Measurements from ENCODE around the gene AURKAIP1.
A peak's percentile ranks its signal among the peaks of the same experiment; 100 is the strongest.
"Not testable (repeated sequence)": the region's sequence is repeated elsewhere in the genome, so short reads cannot be mapped to it uniquely, and the experiment has no call there.

The AURKAIP1 gene

DNA sequence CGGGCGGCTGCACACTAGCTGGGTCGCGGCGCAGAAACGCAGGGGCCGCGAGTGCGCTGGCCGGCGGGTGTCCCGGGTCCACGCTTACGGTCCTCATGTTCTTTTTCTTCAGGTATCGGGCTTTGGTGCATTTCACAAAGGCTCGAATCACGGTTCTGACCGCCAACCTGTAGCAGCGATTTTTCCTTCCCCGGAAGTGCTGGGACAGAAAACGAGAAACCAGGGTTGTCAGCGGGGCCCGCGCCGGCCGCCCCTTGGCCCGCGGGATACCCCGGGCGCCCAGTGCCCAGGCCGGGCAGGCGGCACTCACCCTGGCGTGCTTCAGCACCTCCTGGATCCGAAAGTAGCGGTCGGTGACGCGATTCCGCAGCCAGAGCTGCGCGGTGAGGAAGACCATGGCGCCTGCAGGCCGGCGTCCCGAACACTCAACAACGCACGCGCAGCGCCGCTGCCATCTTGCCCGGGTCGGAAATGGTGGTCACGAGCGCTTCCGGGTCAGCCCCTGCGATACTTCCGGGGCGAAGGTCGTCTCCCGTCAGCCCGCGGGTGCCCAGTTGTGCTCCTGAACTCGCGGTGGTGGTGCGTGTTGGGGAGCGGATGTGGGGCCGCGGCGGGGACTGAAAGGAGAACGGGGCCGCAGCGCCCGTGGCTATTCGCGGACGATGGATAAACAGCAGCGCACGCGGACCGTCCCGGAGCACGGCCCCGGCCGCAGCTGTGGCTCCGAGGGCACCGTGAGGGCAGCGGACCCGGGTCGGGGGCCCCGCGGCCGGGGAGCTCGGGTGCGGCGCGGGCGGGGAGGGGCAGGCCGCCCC is 32.0 kb upstream of the AURKAIP1 start, which contains the start of gene MRPL20:
Gene MRPL20, minus strand, starts transcription at position 473 of the 815 bp plus-strand sequence. Its CDS starts 76 bp downstream, at position 397.
- DNase-seq (ENCODE audit: low spot score) = peak; percentile 93

DNA sequence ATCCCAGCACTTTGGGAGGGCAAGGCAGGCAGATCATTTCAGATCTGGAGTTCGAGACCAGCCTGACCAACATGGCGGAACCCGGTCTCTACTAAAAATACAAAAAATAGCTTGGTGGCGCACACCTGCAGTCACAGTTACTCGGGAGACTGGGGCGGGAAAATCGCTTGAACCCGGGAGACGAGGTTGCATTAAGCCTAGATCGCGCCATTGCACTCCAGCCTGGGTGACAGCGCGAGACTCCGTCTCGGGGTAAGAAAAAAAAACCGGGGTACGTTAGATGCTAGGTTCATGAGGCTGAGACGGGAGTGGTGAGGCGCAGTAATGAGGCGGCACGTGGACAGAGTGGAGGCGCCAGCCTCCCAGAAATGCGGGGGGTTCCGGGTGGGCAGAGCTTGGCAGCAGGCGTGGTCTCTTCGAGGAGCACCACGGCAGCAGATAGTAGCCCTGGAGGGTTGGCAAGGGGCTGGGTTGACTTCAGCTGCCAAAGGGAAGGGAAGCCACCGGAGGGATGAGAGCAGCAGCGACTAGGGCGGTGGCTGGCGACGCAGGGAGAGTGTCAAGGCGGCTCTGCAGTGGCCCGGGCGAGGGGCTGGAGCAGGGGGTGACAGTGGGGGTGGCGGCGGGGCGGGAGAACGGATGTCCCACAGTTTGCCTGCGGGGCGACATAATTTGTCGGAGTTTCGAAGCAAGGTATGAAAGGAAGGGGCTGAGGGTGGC is 31.3 kb upstream of the AURKAIP1 start:
- no peak for DNase-seq (ENCODE audit: low spot score)

- no peak for DNase-seq (ENCODE audit: low spot score)
These were observed 28.6 kb upstream of the AURKAIP1 start for GRCh38 chr1:1403653-1404052.

DNA sequence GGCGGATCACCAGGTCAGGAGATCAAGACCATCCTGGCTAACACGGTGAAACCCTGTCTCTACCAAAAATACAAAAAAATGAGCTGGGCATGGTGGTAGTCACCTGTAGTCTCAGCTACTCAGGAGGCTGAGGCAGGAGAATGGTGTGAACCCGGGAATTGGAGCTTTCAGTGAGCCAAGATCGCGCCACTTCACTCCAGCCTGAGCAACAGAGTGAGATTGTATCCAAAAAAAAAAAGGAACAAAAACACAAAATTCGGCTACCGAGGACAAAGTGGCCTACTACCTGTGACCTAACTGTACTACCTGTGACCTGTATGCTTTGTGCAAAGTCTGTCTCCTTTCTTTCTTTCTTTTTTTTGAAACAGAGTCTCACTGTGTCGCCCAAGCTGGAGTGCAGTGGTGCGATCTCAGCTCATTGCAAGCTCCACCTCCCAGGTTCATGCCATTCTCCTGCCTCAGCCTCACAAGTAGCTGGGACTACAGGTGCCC is 27.9 kb upstream of the AURKAIP1 start:
- DNase-seq (ENCODE audit: low spot score) = not testable (repeated sequence)

DNA sequence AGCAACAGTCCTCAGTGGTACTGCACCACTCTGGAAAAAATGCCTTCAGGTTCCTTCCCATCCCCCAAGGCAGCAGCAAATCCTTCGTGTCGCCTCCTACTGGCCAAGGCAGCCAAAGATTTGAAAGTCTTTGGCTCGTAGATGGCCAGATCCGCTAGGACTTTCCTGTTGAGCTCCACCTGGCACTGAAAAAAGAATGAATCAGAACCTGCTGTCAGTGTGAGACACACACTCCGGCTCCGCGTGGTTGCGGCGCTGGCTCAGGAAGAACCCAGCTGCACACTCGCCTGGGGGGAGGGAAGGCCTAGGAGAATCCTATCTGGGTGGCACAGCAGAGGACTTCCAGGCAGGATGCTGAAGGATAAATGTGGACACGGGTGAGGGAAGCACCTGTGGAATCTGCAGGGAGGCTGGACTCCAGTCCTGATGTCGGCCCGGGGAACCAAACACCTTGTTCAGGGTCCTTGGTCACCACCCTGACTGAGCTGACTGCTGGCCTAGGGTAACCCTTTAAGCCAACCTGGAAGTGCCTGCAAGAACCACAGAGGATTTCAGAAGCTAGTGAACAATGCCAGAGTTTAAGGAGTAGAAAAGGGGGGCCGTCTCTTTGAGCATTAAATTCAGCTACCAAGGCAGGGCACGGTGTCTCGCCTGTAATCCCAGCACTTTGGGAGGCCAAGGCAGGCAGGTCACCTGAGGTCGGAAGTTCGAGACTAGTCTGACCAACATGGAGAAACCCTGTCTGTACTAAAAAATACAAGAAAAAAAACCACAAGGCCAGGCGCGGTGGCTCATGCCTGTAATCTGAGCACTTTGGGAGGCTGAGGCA is 27.3 kb upstream of the AURKAIP1 start:
- DNase-seq (ENCODE audit: low spot score) = no peak

GRCh38 chr1:1401457-1402010 is 26.5 kb upstream of the AURKAIP1 start:
- DNase-seq (ENCODE audit: low spot score) = no peak

- DNase-seq (ENCODE audit: low spot score) = no peak
These were observed 25.8 kb upstream of the AURKAIP1 start for GRCh38 chr1:1400576-1401456.

DNA sequence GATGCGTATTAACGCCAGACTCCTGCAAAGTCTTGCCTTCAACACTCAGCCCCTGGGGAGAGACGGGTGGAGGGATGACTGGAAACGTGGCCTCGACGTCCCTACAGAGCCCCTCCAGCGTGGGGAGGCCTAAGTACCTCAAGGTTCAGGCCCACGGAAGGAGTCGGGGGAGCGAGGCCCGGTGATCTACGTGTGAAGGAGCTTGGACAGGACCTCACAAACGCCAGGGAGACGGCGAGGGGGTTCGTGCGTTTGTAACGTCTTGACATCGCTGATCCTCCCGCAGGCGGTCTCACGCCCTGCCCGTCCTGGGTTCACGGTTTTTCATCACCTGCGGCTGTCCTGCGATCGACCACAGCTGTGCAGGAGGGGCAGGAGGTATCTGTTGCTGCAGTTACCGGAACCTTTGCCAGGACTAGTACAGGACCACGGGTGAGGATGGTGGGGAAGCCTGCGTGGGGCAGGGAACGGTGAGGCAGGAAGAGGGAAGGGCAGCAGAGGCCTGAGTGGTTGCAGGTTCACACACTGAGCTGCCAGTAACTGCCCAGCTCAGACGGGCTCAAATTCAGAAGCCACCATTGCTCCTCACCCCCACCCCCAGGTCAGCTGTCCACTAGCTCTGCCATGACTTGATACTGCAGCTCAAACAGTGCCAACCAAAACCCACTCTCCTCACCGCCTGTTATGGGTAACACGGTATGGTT is 25.0 kb upstream of the AURKAIP1 start:
- no peak for DNase-seq (ENCODE audit: low spot score)

DNA sequence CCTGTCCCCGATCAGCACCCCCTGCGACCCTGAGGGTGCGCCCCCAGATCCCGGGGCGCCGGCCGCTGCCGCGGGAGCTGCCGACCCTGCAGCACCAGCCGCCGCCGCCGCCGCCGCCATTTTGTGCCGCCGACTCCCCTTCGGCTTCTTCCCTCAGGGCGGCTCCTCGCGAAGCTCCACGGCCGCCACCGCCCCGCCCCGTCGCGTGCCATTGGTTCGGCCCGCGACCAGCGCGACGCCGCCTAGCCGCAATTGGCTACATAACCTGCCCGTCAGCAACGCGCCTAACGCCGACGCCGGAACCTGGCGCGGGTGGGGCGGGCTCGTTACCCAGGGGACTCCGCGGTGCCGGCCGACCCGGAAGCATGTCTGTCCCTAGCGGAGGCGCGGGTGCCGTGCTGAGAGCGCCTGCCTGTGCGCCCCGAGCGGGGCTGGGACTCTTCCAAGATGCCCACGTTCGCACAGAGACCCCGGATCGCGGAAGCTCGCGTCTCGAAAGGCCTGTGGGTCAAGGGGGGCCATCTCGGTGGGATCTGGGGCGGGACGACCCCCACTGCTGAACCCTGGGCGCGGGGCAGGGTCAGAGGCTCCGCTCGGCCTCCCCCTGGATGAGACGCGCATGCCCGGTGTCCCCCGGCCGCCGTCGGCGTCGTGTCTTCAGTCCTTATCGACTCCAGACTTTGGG is 24.3 kb upstream of the AURKAIP1 start, which contains the start of gene CCNL2:
Gene CCNL2, minus strand, starts transcription at position 149 of the 685 bp plus-strand sequence. Its CDS starts 29 bp downstream, at position 120.
- peak; percentile 96 for DNase-seq (ENCODE audit: low spot score)

DNA sequence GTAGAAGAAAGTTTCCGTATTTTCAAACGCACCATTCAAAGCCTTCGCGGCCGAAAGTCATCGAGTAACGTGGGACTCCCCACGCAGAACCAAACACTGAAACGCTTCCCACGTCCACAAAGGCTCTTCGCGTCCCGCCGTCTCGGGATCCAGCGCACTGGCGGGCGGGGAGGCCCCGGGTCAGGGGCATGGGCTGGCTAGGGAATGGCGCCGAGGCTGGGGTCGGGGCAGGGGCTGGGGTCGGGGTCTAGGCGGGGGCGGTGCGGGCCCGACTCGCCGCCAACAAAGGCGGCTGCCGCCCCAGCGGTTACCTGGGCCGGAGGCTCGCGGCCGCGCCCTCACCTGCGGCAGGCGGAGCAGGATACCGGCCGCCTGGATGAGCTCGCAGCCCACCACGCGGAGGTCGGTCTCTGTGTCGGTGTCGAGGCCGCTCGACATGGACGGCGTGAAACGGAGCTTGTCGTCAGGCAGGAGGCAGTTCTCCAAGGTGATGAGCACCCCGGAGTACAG is 23.7 kb upstream of the AURKAIP1 start:
- no peak for DNase-seq (ENCODE audit: low spot score)

DNA sequence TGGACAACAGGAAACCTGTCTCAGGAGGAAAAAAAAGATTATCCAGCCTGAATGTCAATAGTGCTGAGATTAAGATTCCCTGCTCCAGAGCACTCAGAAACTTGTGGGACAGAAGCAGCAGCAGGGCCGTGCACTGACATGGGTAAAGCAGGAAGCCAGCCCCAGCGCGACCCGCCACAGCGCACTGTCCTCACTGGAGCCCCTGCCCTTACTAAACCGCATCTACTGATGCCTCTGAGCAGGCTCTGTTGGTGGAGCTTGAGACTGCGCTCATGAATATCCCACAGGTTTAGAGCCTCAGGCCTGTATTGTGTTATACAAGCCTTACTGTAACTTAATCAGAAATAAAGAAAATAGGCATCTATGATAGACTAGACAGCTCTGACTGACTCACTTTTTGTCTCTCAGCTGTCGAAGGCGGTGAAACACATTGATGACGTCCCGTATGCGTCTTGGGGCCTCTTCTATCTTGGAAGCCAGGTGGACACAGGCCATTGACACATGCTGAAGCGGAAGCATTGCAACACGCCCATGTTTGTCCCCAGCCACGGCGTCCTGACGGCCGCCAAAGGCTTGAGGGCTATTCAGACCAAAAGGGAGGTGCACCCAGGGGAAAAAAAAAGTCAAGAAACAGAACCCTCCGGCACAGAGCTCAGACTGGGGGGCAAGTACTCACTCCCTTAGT is 23.0 kb upstream of the AURKAIP1 start:
- no peak for DNase-seq (ENCODE audit: low spot score)

- DNase-seq (ENCODE audit: low spot score) = no peak
These were observed 20.2 kb upstream of the AURKAIP1 start for GRCh38 chr1:1395166-1395565.

DNA sequence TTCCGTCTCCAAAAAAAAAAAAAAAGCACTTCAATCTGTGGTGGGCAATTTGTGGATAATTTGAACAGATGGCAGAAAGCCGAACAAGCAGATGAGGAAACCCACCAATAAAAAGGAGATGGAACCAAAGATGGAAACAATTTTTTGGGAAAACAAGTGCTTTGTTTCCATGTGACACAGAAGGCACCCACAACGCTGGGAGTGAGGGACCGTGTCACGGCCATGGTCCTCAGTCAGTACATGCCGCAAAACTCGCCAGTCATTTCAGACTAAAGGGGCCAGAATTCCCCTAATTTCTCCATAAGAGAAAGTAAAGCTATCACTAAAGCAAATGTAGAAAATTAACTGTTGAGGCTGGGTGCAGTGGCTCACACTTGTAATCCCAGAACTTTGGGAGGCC is 19.1 kb upstream of the AURKAIP1 start:
- DNase-seq (ENCODE audit: low spot score) = no peak

DNA sequence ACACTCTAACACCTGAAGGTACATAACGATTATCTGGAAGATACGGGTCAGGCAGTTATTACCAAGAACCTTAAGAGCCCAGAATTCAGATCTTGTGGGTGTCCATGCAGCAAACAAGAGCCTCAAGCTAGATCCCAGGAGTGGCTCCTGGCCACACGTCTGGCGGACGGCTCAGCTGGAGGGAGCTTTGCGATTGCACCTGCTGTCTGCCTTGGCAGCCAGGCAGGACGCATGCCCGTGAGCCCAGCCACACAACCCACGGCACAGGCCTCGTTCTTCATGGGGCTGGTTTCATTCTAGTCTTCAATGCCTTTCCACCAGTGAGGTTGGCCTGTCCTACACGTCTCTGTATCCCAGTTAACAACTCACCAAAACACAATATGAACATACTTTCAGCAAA is 18.4 kb upstream of the AURKAIP1 start:
- no peak for DNase-seq (ENCODE audit: low spot score)

GRCh38 chr1:1393014-1393413 is 18.0 kb upstream of the AURKAIP1 start:
- no peak for DNase-seq (ENCODE audit: low spot score)

DNA sequence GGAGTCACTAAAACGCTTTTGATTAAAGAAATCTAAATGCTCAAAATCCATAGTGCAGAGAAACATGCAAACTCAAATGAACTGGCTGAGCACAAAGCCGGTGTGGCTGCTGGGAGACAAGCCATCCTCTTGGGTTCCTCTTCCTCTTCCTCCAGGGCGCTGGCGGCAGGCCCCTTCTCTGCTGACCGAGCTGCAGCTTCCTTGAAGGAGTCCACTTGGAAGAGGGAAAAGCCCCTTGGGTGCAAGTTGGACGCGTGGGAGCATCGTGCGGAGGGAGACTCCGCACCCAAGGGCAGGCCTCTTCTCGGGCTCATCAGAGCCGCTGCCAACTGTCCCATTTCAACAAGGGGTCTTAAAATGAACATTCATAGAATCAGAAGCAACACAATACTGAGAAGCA is 16.2 kb upstream of the AURKAIP1 start:
- DNase-seq (ENCODE audit: low spot score) = no peak

- DNase-seq (ENCODE audit: low spot score) = no peak
These were observed 15.7 kb upstream of the AURKAIP1 start for GRCh38 chr1:1390675-1391074.

DNA sequence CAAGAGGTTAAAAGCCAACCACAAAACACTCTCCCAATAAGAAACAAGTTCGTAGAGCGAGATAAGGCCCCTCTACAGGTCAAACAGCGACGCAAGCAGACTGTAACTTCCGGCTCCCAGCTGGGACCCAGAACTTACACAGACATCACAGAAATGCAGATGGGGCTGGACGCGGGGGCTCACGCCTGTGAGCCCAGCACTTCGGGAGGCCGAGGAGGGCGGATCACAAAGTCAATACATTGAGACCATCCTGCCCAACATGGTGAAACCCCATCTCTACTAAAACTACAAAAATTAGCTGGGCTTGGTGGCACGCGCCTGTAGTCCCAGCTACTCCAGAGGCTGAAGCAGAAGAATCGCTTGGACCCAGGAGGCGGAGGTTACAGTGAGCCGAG is 13.1 kb upstream of the AURKAIP1 start:
- no peak for DNase-seq (ENCODE audit: low spot score)

Measured in putamen (tissue), 1 donor.